ENCODE measurements around the gene DACH1.

DACH1 gene

DNA sequence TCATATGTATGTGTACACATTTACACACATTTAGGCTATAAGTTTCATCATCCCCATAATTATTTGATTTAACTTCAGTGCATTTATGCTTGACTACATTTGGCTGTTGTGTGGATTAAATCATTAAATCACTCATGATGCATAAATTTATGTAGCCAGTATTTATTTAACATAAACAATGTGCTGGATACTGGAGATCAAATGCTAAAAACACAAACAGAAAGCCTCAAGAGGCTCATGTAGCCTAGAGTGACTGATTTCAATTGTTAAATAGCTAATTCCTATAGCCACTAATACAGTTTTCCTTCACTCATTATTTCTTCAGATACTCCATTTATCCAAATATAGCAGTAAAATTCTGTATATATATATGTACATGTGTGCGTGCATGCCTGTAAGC, 376.0 kb downstream of the DACH1 start:
- Histone ChIP-seq H3K36me3 (ENCODE audit: control insufficient read depth, insufficient read depth, low read length) (no peaks in the 10 kb centered on the region), H3K4me1 (ENCODE audit: control insufficient read depth, insufficient read depth, low read length) (no peaks in the 10 kb centered on the region), H3K9ac (ENCODE audit: low read depth, low read length) (no peak overlapping the region), H3K27me3 (ENCODE audit: control insufficient read depth, insufficient read depth, low read length) (no peaks in the 10 kb centered on the region), H3K9me3 (ENCODE audit: control insufficient read depth, insufficient read depth, low read length) (no peaks in the 10 kb centered on the region), H3K4me3 (ENCODE audit: low read depth, low read length) (no peak overlapping the region)

DNA sequence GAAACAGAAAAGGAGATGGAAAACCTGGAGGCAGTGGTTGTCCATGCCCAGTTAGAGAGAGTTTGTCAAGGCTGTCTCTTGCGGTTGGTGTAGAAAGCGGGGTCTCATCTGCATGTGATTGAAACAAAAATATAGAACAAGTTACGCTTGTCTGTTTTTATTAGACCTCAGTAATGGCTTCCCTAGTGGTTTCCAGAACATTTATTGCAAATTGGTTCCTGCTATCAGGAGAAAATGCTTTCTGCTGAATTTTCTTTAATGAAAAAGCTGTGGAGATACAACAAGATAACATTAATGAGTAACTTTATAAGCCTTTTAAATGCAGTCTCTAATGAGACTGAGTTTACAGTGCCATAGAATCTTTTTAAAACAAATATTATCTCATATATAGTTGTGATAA, 378.0 kb downstream of the DACH1 start:
- Histone ChIP-seq H3K4me1 (ENCODE audit: control insufficient read depth, insufficient read depth, low read length) (no peaks in the 10 kb centered on the region), H3K36me3 (ENCODE audit: control insufficient read depth, insufficient read depth, low read length) (no peaks in the 10 kb centered on the region), H3K9me3 (ENCODE audit: control insufficient read depth, insufficient read depth, low read length) (no peaks in the 10 kb centered on the region), H3K4me3 (ENCODE audit: low read depth, low read length) (no peak overlapping the region), H3K27me3 (ENCODE audit: control insufficient read depth, insufficient read depth, low read length) (no peaks in the 10 kb centered on the region), H3K9ac (ENCODE audit: low read depth, low read length) (no peak overlapping the region)

DNA sequence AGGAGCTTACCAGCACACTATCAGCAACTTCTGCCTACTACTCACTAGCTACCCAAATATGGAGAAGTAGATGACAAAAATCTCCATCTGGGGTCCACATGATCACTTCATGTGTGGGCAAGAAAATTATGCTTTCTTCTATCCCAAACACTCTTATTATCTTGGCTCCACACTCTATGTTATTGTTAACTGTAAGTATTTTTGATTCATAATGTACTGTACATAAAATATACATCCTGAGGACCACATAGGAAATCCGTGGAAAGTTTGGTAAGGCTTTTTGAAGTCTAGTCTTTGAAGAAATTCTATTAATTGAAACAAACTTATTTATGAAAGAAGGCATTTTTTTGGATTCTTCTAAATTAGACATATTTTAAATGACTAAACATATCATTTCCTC, 378.8 kb downstream of the DACH1 start:
- no peaks in the 10 kb centered on the region for H3K27me3 ChIP-seq (ENCODE audit: control insufficient read depth, insufficient read depth, low read length)

DNA sequence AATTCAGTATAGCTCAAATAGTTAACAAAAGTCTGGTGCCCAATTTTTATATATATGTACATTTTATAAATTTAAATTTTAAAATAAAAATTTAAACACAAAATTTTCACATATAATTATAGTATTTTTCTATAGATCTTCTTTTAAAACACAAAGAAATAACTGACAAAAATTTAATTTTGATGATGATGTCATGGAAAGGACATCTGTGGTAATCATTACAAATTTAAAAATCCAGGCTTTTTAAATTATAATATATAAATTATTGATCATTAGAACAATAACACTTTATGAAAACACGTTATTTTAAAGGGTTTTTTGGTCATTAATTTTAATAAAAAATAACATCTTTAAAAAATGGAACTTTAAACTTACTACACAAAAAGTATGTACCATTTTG, 381.1 kb downstream of the DACH1 start:
- Histone ChIP-seq H3K4me1 (ENCODE audit: control insufficient read depth, insufficient read depth, low read length) (no peaks in the 10 kb centered on the region), H3K36me3 (ENCODE audit: control insufficient read depth, insufficient read depth, low read length) (no peaks in the 10 kb centered on the region), H3K27me3 (ENCODE audit: control insufficient read depth, insufficient read depth, low read length) (no peaks in the 10 kb centered on the region), H3K9ac (ENCODE audit: low read depth, low read length) (no peak overlapping the region), H3K4me3 (ENCODE audit: low read depth, low read length) (no peak overlapping the region), H3K9me3 (ENCODE audit: control insufficient read depth, insufficient read depth, low read length) (no peaks in the 10 kb centered on the region)

More for the DNA sequence above, 378.8 kb downstream of the DACH1 start:
- Histone ChIP-seq H3K9ac (ENCODE audit: low read depth, low read length) (no peak overlapping the region), H3K9me3 (ENCODE audit: control insufficient read depth, insufficient read depth, low read length) (no peaks in the 10 kb centered on the region), H3K36me3 (ENCODE audit: control insufficient read depth, insufficient read depth, low read length) (no peaks in the 10 kb centered on the region), H3K4me3 (ENCODE audit: low read depth, low read length) (no peak overlapping the region), H3K4me1 (ENCODE audit: control insufficient read depth, insufficient read depth, low read length) (no peaks in the 10 kb centered on the region)

DNA sequence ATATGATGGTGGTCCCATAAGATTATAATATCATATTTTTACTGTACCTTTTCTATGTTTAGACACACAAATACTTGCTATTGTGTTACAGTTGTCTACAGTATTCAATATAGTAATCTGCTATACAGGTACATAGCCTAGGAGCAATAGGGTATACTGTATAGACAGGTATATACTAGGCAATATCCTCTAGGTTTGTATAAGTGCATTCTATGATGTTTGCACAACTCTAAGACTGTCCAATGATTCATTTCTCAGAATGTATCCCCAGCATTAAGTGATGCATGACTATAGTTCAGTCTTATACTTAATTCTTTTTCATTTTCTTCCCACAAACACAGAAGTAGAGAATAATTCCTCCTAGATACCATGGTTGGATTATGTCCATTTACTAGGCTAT, 383.3 kb downstream of the DACH1 start:
- Histone ChIP-seq H3K9ac (ENCODE audit: low read depth, low read length) (no peak overlapping the region), H3K9me3 (ENCODE audit: control insufficient read depth, insufficient read depth, low read length) (no peaks in the 10 kb centered on the region), H3K4me1 (ENCODE audit: control insufficient read depth, insufficient read depth, low read length) (no peaks in the 10 kb centered on the region), H3K4me3 (ENCODE audit: low read depth, low read length) (no peak overlapping the region), H3K27me3 (ENCODE audit: control insufficient read depth, insufficient read depth, low read length) (no peaks in the 10 kb centered on the region), H3K36me3 (ENCODE audit: control insufficient read depth, insufficient read depth, low read length) (no peaks in the 10 kb centered on the region)

DNA sequence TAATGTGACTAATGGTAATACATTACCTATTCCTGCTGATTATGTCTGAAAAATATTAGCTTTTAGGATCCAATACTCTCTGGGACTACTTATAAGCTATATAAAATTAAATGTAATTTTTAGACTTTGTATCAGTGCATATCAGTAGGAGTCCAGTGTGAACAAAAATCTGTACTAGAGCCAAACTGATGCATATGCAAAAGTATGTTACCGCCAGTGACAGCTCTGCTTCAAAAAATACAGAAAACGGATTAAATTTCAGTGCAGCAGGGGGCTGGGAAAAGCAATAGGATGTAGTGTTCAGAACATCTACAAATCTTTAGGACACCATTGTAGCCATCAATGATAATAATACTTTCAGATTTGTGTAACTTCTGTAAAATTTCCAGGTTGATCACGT, 385.5 kb downstream of the DACH1 start:
- no peaks in the 10 kb centered on the region for H3K9me3 ChIP-seq (ENCODE audit: control insufficient read depth, insufficient read depth, low read length)
- H3K27me3 ChIP-seq (ENCODE audit: control insufficient read depth, insufficient read depth, low read length), result no peaks in the 10 kb centered on the region
- no peaks in the 10 kb centered on the region for H3K36me3 ChIP-seq (ENCODE audit: control insufficient read depth, insufficient read depth, low read length)
- H3K4me1 ChIP-seq (ENCODE audit: control insufficient read depth, insufficient read depth, low read length), result no peaks in the 10 kb centered on the region
- H3K4me3 ChIP-seq (ENCODE audit: low read depth, low read length), result no peak overlapping the region
- no peak overlapping the region for H3K9ac ChIP-seq (ENCODE audit: low read depth, low read length)

DNA sequence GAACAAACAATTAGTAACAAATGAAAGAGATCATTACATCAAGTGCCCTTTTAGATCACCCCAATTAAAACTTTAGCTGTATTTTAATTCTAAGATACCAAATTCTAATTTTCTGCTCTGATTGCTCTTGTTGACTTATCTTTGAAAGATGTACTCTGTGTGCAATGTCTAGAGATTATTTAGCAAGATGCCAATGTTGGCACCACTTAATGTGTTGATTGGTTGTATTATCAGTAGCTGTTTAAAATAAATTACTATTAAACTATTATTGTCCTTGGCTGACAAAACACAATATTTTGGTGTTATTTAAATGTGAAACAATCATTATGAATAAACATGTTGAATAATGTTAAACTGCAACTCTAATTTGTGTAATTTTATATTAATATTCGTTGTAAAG, 386.0 kb downstream of the DACH1 start:
- Histone ChIP-seq H3K4me3 (ENCODE audit: low read depth, low read length) (no peak overlapping the region), H3K36me3 (ENCODE audit: control insufficient read depth, insufficient read depth, low read length) (no peaks in the 10 kb centered on the region), H3K9me3 (ENCODE audit: control insufficient read depth, insufficient read depth, low read length) (no peaks in the 10 kb centered on the region), H3K27me3 (ENCODE audit: control insufficient read depth, insufficient read depth, low read length) (no peaks in the 10 kb centered on the region), H3K9ac (ENCODE audit: low read depth, low read length) (no peak overlapping the region), H3K4me1 (ENCODE audit: control insufficient read depth, insufficient read depth, low read length) (no peaks in the 10 kb centered on the region)

DNA sequence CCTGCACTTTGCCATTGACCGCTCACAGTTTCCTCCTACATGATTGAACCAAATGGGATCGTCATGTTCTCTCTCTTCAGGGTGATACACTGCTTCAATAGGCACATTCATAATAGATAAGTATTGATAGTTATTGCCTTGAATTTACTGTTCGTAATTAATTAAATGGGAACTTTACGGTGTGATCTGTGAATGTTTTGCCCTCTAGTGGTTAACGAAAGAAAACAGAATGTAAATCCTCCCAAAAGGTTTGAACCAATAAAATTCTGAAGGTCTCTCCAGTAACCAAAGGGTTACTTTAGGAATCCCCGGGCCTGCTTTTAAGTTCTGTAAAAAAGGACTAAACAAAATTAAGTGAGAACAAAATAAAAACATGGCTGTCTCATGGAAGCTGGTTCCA, 389.3 kb downstream of the DACH1 start:
- H3K4me1 ChIP-seq (ENCODE audit: control insufficient read depth, insufficient read depth, low read length), result no peaks in the 10 kb centered on the region
- H3K27me3 ChIP-seq (ENCODE audit: control insufficient read depth, insufficient read depth, low read length), result no peaks in the 10 kb centered on the region
- no peak overlapping the region for H3K4me3 ChIP-seq (ENCODE audit: low read depth, low read length)
- no peaks in the 10 kb centered on the region for H3K36me3 ChIP-seq (ENCODE audit: control insufficient read depth, insufficient read depth, low read length)
- H3K9me3 ChIP-seq (ENCODE audit: control insufficient read depth, insufficient read depth, low read length), result no peaks in the 10 kb centered on the region
- no peak overlapping the region for H3K9ac ChIP-seq (ENCODE audit: low read depth, low read length)

DNA sequence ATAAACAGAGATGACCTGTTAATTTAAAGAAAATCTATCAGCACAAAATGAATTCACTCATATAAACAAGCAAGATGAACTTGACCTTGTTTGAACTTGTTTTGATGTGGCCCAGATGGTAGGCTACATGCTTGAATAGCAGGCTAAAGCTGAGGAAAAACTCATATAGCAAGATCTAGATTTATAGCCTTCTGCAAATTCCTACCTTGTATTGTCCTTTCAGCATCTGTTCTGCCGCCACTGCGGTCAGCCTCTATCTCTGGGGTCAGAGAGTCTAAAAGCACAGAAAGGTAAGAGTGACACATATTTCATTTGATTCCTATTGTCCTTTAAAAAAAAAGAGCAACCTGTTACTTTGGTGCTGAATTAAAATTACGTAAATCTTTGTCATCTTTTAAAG, 392.1 kb downstream of the DACH1 start:
- Histone ChIP-seq H3K9me3 (ENCODE audit: control insufficient read depth, insufficient read depth, low read length) (no peaks in the 10 kb centered on the region), H3K4me1 (ENCODE audit: control insufficient read depth, insufficient read depth, low read length) (no peaks in the 10 kb centered on the region), H3K4me3 (ENCODE audit: low read depth, low read length) (no peak overlapping the region), H3K27me3 (ENCODE audit: control insufficient read depth, insufficient read depth, low read length) (no peaks in the 10 kb centered on the region), H3K36me3 (ENCODE audit: control insufficient read depth, insufficient read depth, low read length) (no peaks in the 10 kb centered on the region), H3K9ac (ENCODE audit: low read depth, low read length) (no peak overlapping the region)

DNA sequence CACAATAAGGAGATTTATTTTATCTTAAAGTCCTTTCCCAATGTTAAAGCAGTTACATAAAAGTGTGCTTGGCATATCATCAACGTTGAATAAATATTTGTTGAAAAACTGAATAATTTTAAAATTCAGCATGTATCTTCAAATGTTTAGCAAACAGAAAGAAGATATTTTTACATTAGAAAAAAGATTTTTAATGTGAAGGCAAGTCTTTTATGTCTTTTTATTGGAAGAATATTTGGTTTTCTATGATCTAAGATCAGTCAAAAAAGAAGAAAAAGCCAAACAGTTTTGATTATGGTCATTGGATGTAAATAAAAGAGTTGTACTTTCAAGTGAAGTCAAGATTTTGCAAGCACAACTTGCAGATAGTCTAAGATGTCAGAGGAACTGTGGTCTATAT, 397.4 kb downstream of the DACH1 start:
- Histone ChIP-seq H3K4me3 (ENCODE audit: low read depth, low read length) (no peak overlapping the region), H3K9ac (ENCODE audit: low read depth, low read length) (no peak overlapping the region), H3K9me3 (ENCODE audit: control insufficient read depth, insufficient read depth, low read length) (no peaks in the 10 kb centered on the region), H3K4me1 (ENCODE audit: control insufficient read depth, insufficient read depth, low read length) (no peaks in the 10 kb centered on the region), H3K27me3 (ENCODE audit: control insufficient read depth, insufficient read depth, low read length) (no peaks in the 10 kb centered on the region), H3K36me3 (ENCODE audit: control insufficient read depth, insufficient read depth, low read length) (no peaks in the 10 kb centered on the region)

DNA sequence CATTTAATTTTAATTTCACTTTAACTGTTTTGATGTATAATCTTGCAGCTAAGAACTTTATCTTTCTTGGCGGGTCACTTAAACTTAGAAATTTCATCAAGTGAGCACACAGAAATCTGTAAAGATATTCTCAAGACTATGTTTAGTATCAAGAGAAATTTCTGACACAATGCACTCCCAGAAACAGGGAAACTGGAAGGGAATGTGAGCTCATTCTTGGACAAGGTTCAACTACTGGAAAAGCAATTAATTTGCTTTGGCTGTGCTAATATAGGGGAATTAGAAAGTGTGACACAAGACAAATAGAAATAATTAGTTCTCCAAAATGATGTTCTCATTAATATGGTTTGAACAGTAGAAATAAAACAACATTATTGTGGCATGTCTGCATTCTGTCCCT, 402.3 kb downstream of the DACH1 start:
- no peaks in the 10 kb centered on the region for H3K4me1 ChIP-seq (ENCODE audit: control insufficient read depth, insufficient read depth, low read length)
- H3K27me3 ChIP-seq (ENCODE audit: control insufficient read depth, insufficient read depth, low read length), result no peaks in the 10 kb centered on the region

DNA sequence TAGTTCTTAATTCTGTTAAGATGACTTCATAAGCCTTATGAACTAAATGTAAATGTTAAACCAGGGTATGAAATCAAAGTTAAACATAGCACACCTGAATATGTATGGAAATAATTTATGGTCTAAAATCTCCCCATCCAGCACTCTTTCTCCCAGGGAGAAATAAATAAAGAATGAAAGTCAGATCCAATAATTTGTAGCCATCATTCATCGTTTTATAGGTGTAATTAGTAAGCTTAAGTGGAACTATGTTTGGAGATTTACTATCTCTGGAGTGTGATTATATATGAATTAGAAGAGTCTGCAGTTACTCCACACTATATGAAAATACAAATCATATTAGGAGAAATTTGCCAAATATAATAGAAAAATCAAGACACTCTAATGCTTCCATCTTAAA, 405.1 kb downstream of the DACH1 start:
- no peaks in the 10 kb centered on the region for H3K9me3 ChIP-seq (ENCODE audit: control insufficient read depth, insufficient read depth, low read length)
- no peak overlapping the region for H3K9ac ChIP-seq (ENCODE audit: low read depth, low read length)
- H3K4me1 ChIP-seq (ENCODE audit: control insufficient read depth, insufficient read depth, low read length), result no peaks in the 10 kb centered on the region
- H3K27me3 ChIP-seq (ENCODE audit: control insufficient read depth, insufficient read depth, low read length), result no peaks in the 10 kb centered on the region
- no peaks in the 10 kb centered on the region for H3K36me3 ChIP-seq (ENCODE audit: control insufficient read depth, insufficient read depth, low read length)
- H3K4me3 ChIP-seq (ENCODE audit: low read depth, low read length), result no peak overlapping the region

More for the DNA sequence above, 402.3 kb downstream of the DACH1 start:
- Histone ChIP-seq H3K9ac (ENCODE audit: low read depth, low read length) (no peak overlapping the region), H3K9me3 (ENCODE audit: control insufficient read depth, insufficient read depth, low read length) (no peaks in the 10 kb centered on the region), H3K36me3 (ENCODE audit: control insufficient read depth, insufficient read depth, low read length) (no peaks in the 10 kb centered on the region), H3K4me3 (ENCODE audit: low read depth, low read length) (no peak overlapping the region)

DNA sequence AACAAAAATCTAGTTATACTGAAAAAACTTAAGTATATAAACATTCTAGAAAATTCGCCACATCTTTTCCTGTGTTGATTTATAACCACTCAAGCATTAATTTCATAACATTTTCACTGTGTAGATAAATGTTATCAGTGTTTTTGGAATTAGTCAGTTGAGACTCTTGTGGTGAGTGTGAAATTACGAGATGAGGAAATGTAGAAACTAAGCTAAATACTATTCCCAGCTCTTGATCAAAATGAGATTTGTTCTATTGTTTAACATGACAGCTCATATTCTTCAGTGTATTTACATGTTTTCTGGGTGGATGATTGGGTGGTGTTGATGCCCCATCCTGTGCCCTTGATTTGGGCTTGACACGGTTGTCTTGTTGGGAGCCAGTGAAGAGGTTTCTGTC, 406.8 kb downstream of the DACH1 start:
- Histone ChIP-seq H3K36me3 (ENCODE audit: control insufficient read depth, insufficient read depth, low read length) (no peaks in the 10 kb centered on the region), H3K4me1 (ENCODE audit: control insufficient read depth, insufficient read depth, low read length) (no peaks in the 10 kb centered on the region), H3K27me3 (ENCODE audit: control insufficient read depth, insufficient read depth, low read length) (no peaks in the 10 kb centered on the region), H3K4me3 (ENCODE audit: low read depth, low read length) (no peak overlapping the region), H3K9me3 (ENCODE audit: control insufficient read depth, insufficient read depth, low read length) (no peaks in the 10 kb centered on the region), H3K9ac (ENCODE audit: low read depth, low read length) (no peak overlapping the region)
